Gastrocnemius medialis (tissue), 4 donors: Measurements from ENCODE around the gene VTN. TPM values are rescaled to one million over a fixed set of nuclear protein-coding genes. Genes with fewer than 3 reads are reported as not detected.

Source experiments
- ATAC-seq, 2 donors: fragments of 150-250 bp; one replicate each; pipeline ENCODE4 v1.9.1; 2016
- DNase-seq, 2 donors: peaks; one replicate each; pipeline ENCODE4 v3.0.0-alpha.2; 2019
- H3K27ac ChIP-seq, 4 donors: fragments of 200-600 bp; sonication (generic); 1 replicate in 1 of 4; 2 replicates in 3 of 4; pipeline ENCODE4 v1.5.1; 2016 to 2018; ENCODE audit warnings: mild to moderate bottlenecking in 2 of 4, moderate library complexity in 1 of 4
- H3K27me3 ChIP-seq, 3 donors: fragments of 200-600 bp; sonication (generic) in 2 of 3; 1 replicate in 1 of 3; 2 replicates in 2 of 3; pipeline versions ENCODE4 v1.5.1 to v1.6.0; 2016 to 2019; ENCODE audit warnings: mild to moderate bottlenecking in 1 of 3, moderate library complexity in 1 of 3
- H3K36me3 ChIP-seq, 2 donors: fragments of 200-600 bp; sonication (generic) in 1 of 2; one replicate each; pipeline ENCODE4 v1.5.1; 2017 to 2018
- H3K4me1 ChIP-seq, 2 donors: fragments of 200-600 bp; sonication (generic) in 1 of 2; one replicate each; pipeline ENCODE4 v1.5.1; 2016 to 2017; ENCODE audit warnings: mild to moderate bottlenecking in 2 of 2
- H3K4me3 ChIP-seq, 4 donors: fragments of 200-600 bp; sonication (generic) in 3 of 4; 1 replicate in 1 of 4; 2 replicates in 3 of 4; pipeline ENCODE4 v1.5.1; 2016 to 2019; ENCODE audit warnings: mild to moderate bottlenecking in 2 of 4
- H3K9me3 ChIP-seq, 3 donors: fragments of 200-600 bp; sonication (generic) in 2 of 3; 1 replicate in 1 of 3; 2 replicates in 2 of 3; pipeline ENCODE4 v1.5.1; 2016 to 2019
- POLR2A ChIP-seq, 2 donors: fragments of 450-650 bp; IDR thresholded peaks; one replicate each; pipeline ENCODE4 v1.6.1; 2017; ENCODE audit warnings: antibody characterized with exemption in 2 of 2, mild to moderate bottlenecking in 2 of 2, moderate library complexity in 2 of 2
- in situ Hi-C, 4 donors: fragments of 200-750 bp; cut with MboI; loops; one replicate each; pipeline versions ENCODE4 v1.15.0 to v1.8.0; 2017; ENCODE audit warnings: low sequenced_read_pairs in 4 of 4
- intact Hi-C: fragments of 100-400 bp; cut with DNase I; formaldehyde crosslinking; loops from one replicate; pipeline ENCODE4 v1.15.1; 2023; ENCODE audit warnings: low total_unique reads
- total RNA-seq, 4 donors: library from RNA; depleted of rRNA; stranded (reverse); fragments of >200 nt; gene quantifications; one replicate each; pipeline versions ENCODE4 v1.1.0 to v1.2.3, GENCODE V29; 2016
- TF ChIP-seq, protein P1 (sequence below), 5 experiments: fragments of 450-650 bp in 3 of 5; fragments of 200-600 bp in 2 of 5; sonication (generic) in 2 of 5; IDR thresholded peaks in 4 of 5; conservative IDR thresholded peaks in 1 of 5; 1 replicate in 4 of 5; 2 replicates in 1 of 5; pipeline ENCODE4 v1.5.1; 2016 to 2019; ENCODE audit warnings: antibody characterized with exemption in 5 of 5, mild to moderate bottlenecking in 3 of 5, moderate library complexity in 3 of 5

The VTN gene
- total RNA-seq, 4 donors from 2014 or later: 3.8 to 11.5 TPM; not detected in 2

DNA sequence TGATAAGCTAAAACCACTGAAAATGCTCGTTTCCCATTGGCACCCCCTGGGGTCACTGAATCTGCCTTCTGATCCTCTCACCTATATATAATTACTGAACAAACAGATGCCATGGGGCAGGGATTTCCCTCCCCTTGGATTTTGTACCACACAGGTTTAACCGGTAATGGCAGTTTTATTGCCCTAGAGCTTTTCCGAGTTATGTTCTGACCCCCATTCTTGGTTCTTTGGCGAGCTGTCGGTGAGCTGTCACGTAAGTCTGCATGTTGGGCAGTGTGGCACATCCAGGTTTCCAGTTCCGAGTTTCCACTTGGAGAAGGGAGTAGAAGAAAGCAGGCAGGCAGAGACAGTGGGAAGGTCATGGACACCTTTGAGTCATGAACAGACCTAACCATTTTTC, 44.0 kb downstream of the VTN start:
- Histone ChIP-seq H3K4me3 (no peak overlapping the region), H3K9me3 (no peaks in the 10 kb centered on the region), H3K4me1 (no peaks in the 10 kb centered on the region), H3K27me3 (no peaks in the 10 kb centered on the region), H3K27ac (no peak overlapping the region), H3K36me3 (peaks cover 0 to 35% of the 10 kb centered on the region in 2 donors)
- no peak for TF ChIP-seq POLR2A (IDR thresholded peaks at IDR 0.05)
- TF ChIP-seq, protein P1, sequence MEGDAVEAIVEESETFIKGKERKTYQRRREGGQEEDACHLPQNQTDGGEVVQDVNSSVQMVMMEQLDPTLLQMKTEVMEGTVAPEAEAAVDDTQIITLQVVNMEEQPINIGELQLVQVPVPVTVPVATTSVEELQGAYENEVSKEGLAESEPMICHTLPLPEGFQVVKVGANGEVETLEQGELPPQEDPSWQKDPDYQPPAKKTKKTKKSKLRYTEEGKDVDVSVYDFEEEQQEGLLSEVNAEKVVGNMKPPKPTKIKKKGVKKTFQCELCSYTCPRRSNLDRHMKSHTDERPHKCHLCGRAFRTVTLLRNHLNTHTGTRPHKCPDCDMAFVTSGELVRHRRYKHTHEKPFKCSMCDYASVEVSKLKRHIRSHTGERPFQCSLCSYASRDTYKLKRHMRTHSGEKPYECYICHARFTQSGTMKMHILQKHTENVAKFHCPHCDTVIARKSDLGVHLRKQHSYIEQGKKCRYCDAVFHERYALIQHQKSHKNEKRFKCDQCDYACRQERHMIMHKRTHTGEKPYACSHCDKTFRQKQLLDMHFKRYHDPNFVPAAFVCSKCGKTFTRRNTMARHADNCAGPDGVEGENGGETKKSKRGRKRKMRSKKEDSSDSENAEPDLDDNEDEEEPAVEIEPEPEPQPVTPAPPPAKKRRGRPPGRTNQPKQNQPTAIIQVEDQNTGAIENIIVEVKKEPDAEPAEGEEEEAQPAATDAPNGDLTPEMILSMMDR (IDR thresholded peaks at IDR 0.05 in 4 of 5, conservative IDR thresholded peaks at IDR 0.05 in 1 of 5): no peak
- no peak for ATAC-seq
- in situ Hi-C loops (loop anchor here in 2 of 4 donors (25.0 kb wide), 1 partner anchor 636 kb away; the partner anchor contains the start of gene PHF12 (in 2 of the 2)), intact Hi-C loops (no loop called here)
- no peak for DNase-seq

- DNase-seq: no peak
- Histone ChIP-seq H3K27me3 (no peaks in the 10 kb centered on the region), H3K27ac (no peak overlapping the region), H3K4me1 (peaks cover under 1 to 2% of the 10 kb centered on the region in 2 donors), H3K4me3 (no peak overlapping the region), H3K9me3 (no peaks in the 10 kb centered on the region), H3K36me3 (peaks cover 0 to 32% of the 10 kb centered on the region in 2 donors)
- intact Hi-C loops (no loop called here), in situ Hi-C loops (loop anchor here in 2 of 4 donors (25.0 kb wide), 1 partner anchor 637 kb away; the partner anchor contains the start of gene PHF12 (in 2 of the 2))
- no peak for ATAC-seq
- TF ChIP-seq POLR2A (IDR thresholded peaks at IDR 0.05): no peak
- TF ChIP-seq, protein P1 (IDR thresholded peaks at IDR 0.05 in 4 of 5, conservative IDR thresholded peaks at IDR 0.05 in 1 of 5): no peak
These were observed 44.9 kb downstream of the VTN start for GRCh38 chr17:28325211-28325610.

DNA sequence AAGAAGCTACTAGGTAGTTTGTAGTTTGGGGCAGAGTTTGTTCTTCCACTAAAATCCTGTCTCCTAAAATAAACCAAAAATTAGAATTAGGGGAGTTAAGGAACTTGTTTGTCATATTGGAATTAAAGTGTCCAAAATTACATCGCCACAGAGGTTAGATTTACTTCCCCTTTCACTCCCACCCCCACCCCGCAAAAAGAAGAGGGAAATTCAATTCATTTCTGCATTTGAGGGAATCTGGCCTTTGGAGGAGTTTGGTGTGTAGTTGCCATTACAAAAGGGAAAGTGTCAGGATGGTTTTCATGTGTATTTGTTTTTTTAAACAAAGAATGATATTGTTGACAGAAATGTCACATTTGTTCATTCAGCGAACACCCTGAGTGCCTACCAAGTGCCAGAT, 45.3 kb downstream of the VTN start:
- Histone ChIP-seq H3K27me3 (no peaks in the 10 kb centered on the region), H3K9me3 (no peaks in the 10 kb centered on the region), H3K36me3 (peaks cover 0 to 31% of the 10 kb centered on the region in 2 donors), H3K4me3 (no peak overlapping the region), H3K27ac (no peak overlapping the region), H3K4me1 (peaks cover 5 to 6% of the 10 kb centered on the region in 2 donors)
- intact Hi-C loops (no loop called here), in situ Hi-C loops (loop anchor here in 2 of 4 donors (25.0 kb wide), 1 partner anchor 638 kb away; the partner anchor contains the start of gene PHF12 (in 2 of the 2))
- no peak for DNase-seq
- ATAC-seq: no peak
- TF ChIP-seq, protein P1 (IDR thresholded peaks at IDR 0.05 in 4 of 5, conservative IDR thresholded peaks at IDR 0.05 in 1 of 5): no peak
- TF ChIP-seq POLR2A (IDR thresholded peaks at IDR 0.05): no peak

- Histone ChIP-seq H3K9me3 (no peaks in the 10 kb centered on the region), H3K36me3 (peaks cover 0 to 26% of the 10 kb centered on the region in 2 donors), H3K4me3 (no peak overlapping the region), H3K4me1 (peaks cover 10% of the 10 kb centered on the region in 2 donors), H3K27ac (no peak overlapping the region), H3K27me3 (no peaks in the 10 kb centered on the region)
- intact Hi-C loops (no loop called here), in situ Hi-C loops (no loop called here)
- TF ChIP-seq, protein P1 (IDR thresholded peaks at IDR 0.05 in 4 of 5, conservative IDR thresholded peaks at IDR 0.05 in 1 of 5): no peak
- TF ChIP-seq POLR2A (IDR thresholded peaks at IDR 0.05): no peak
- ATAC-seq (no peak), DNase-seq (no peak)
These were observed 45.8 kb downstream of the VTN start for GRCh38 chr17:28324267-28324745.
